AG04449 (cell line): ENCODE measurements around the gene TSPAN12.

Experiments
- CTCF ChIA-PET: fragments of 350-600 bp; formaldehyde crosslinking; extraction: SDS; loops from one replicate; lab custom pipeline; 2021; ENCODE audit warnings: antibody characterized with exemption; lab: Yijun Ruan, JAX
- POLR2A ChIA-PET: fragments of 400-600, 350-600 bp; formaldehyde crosslinking; extraction: SDS; loops from one replicate; lab custom pipeline; 2020; ENCODE audit warnings: antibody characterized with exemption, inconsistent platforms; lab: Yijun Ruan, JAX
- DNase-seq: peaks from one replicate; pipeline ENCODE4 v3.0.0-alpha.2; 2010; ENCODE audit warnings: low read depth, low spot score
- H3K4me3 ChIP-seq: 2 replicates; pipeline ENCODE4 v1.5.1; 2011; ENCODE audit warnings: low read depth, mild to moderate bottlenecking, control low read depth, low read length
- TF ChIP-seq, protein P1 (sequence below): IDR thresholded peaks from one replicate; pipeline ENCODE4 v1.5.1; 2011; ENCODE audit warnings: mild to moderate bottlenecking, moderate library complexity, low read length, control low read depth, inconsistent platforms; ENCODE audit not compliant: insufficient read depth; ENCODE audit errors: missing control alignments

TSPAN12 gene

DNA sequence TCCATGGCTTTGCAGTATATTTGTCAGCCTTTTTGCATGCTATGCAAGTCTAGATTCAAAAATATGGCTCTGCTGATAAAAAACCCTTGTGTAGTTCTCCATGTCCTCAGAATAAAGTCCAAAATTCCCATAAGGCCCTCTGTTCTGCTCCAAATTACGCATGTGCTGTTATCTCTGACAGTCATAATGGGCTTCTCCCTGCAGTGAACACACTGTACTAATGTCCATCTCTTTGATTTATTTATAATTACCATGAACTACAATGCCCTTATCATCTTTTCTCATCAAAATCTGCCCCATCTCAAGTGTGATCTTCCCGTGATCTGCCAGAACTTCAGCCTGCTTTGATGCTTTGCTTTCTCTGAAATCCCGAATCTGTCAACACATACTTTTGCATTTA is 87.7 kb downstream of the TSPAN12 start:
- TF ChIP-seq, protein P1, sequence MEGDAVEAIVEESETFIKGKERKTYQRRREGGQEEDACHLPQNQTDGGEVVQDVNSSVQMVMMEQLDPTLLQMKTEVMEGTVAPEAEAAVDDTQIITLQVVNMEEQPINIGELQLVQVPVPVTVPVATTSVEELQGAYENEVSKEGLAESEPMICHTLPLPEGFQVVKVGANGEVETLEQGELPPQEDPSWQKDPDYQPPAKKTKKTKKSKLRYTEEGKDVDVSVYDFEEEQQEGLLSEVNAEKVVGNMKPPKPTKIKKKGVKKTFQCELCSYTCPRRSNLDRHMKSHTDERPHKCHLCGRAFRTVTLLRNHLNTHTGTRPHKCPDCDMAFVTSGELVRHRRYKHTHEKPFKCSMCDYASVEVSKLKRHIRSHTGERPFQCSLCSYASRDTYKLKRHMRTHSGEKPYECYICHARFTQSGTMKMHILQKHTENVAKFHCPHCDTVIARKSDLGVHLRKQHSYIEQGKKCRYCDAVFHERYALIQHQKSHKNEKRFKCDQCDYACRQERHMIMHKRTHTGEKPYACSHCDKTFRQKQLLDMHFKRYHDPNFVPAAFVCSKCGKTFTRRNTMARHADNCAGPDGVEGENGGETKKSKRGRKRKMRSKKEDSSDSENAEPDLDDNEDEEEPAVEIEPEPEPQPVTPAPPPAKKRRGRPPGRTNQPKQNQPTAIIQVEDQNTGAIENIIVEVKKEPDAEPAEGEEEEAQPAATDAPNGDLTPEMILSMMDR: no peak
- ChIA-PET POLR2A (no interaction called here), CTCF (no interaction called here)
- H3K4me3 ChIP-seq: no peak overlapping the region
- DNase-seq: no peak

DNA sequence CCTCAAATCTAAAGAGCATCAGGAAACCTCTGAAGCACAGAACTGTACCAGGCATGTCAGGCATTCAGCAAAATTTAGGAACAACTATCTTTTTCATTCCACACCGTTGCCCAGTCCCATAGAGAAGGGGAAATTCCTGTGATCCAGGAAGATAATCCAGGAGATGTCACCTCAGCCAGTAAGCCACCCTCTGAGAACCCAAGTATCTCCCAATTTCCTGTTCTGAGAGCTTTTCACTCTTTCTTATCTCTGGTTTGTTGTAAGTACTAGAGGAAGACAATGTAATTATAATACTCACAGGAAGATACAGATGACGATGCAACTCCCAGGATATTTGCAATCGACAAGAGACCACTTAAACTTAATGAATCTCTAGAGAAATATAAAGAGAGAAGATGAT is 97.1 kb downstream of the TSPAN12 start:
- no peak for DNase-seq
- no peak overlapping the region for H3K4me3 ChIP-seq
- CTCF ChIA-PET: no interaction called here
- POLR2A ChIA-PET: no interaction called here
- TF ChIP-seq, protein P1: no peak

DNA sequence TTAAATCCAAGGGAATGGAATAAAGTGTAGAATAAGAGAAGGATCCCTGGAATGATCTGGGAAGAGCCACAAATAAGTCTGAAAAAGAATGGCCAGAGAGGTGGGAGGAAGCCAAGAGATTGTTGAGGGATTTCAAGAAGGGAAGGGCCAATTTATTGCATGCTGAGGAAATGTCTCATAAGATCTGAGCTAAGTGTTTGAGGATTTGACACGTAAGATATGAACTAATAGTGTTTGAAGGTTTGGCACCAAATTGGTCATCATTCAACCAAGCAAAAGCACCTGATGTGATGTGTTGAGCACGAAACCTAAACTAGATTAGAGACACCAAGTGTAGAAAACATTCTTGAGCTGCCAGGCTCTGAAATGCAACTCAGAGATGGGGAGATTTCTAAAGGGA is 97.9 kb downstream of the TSPAN12 start:
- ChIA-PET POLR2A (no interaction called here), CTCF (no interaction called here)
- no peak overlapping the region for H3K4me3 ChIP-seq
- TF ChIP-seq, protein P1: no peak
- no peak for DNase-seq

DNA sequence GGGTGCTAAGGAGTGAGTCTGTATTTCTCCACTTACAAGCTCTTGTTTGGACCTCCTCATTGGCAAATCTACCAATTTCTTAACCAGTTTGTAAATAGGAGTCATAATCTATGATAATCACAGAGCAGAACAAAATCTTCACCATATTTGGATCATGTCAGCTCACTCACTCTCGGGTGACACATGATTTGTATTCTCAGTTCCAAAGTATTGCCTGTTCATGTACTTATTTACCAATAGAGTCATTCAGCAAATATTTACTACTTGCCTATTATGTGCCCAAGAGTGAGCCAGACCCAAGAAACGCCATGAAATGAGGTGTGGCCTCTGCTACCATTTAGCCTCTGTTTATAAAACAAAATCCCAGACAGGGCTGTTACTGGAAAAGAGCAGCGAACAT is 114.8 kb downstream of the TSPAN12 start:
- DNase-seq: no peak
- no peak overlapping the region for H3K4me3 ChIP-seq
- CTCF ChIA-PET: no interaction called here
- TF ChIP-seq, protein P1: no peak
- POLR2A ChIA-PET: no interaction called here

DNA sequence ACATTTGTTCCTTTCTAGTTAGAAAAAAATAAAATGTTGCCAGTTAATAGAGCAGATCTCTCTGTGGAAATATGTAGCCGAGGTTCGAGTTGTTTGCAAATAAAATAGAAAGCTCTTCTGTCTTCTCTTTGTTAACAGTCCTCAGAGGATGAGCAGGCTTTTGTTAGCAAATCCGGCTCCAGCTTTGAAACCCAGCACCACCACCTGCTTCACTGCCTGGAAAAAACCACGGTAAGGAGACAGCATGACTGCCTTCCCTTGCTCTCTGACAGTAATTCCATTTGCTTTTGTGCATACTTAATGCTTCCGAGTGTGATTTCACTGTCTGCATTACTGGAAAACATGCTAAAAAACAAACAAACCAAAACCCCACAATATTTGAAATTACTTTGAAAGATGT is 115.6 kb downstream of the TSPAN12 start:
- POLR2A ChIA-PET: no interaction called here
- DNase-seq: no peak
- CTCF ChIA-PET: no interaction called here
- TF ChIP-seq, protein P1: no peak
- no peak overlapping the region for H3K4me3 ChIP-seq

DNA sequence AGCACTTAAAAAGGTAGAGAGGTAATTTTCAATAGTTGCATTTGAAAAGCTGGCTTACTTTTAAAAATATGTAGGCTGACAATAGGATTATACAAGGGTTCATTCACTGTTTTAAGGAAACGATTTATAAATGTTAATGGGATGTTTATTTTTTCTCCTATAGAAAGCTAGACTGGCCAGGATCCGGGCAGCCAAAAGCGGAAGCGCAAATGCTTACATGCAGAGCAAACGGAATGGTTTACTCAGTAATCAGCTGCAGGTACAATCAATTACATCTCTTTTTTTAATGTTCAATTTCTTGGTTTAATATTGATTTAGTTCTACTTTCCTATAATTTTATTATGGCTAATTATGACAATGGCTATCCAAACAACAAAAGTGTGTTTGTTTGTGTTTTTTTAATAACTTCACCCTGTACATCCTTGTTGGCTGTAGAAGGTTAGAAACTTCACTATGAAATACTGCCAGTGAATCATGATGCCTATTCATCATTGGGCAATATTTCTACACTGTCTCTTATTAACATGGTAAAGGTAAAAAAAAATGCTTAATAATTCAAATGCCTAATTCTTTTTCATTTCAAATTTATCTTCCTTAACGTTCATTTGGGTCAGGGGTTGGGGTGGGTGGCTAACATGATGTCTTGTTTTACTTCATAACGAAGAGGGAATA is 116.4 kb downstream of the TSPAN12 start:
- POLR2A ChIA-PET: no interaction called here
- no peak for DNase-seq
- CTCF ChIA-PET: interaction anchor here (1.0 kb wide), 1 partner anchor 17 kb away, joined by 3 read pairs; no protein-coding TSS in a partner anchor
- TF ChIP-seq, protein P1: no peak
- no peak overlapping the region for H3K4me3 ChIP-seq
